ENCODE data around the gene OLFML3.

The OLFML3 gene

DNA sequence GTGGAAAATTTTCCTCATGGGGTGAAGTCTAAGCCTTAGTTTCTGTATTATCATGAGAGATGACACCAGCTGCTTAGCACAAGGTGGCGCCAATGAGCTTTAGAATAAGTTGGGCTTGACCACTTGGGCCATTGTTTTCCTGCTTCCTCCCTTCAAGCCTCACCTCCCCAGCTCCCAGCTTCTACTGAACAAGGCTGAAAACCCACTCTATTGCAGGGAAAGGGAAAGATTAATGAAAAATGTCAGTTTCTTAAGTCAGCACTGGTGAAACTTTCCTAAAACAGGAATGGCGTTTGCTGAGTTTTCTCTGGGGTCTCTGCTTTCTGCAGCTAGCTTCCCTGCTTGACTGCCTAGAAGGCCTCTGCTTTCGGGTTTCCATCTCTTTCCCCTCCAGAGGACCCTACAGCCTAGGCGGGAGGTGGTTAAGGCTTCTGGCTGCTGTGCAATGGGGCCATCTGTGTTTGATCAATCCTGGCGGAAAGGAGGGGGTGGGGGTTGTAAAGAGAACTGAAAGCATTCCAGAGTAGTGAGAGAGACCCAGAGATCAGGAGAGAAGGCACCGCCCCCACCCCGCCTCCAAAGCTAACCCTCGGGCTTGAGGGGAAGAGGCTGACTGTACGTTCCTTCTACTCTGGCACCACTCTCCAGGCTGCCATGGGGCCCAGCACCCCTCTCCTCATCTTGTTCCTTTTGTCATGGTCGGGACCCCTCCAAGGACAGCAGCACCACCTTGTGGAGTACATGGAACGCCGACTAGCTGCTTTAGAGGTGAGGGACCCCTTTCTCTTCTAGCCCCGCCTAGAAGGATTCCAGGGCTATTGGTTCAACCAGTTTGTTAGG is at the start of gene OLFML3:
OLFML3 (plus strand) TSS at position 612 of the 840 bp plus-strand sequence; CDS start at position 655, 43 bp downstream.
- peak; percentile 97 for DNase-seq (ENCODE audit: low read depth in 2 of 2)
- peak within 1 kb of the TSS; percentile 39 to 47 for H3K4me3 ChIP-seq (replicated peaks in 1 of 2; ENCODE audit: low read depth in 2 of 2, low read length in 2 of 2)
- TF ChIP-seq, protein P1, sequence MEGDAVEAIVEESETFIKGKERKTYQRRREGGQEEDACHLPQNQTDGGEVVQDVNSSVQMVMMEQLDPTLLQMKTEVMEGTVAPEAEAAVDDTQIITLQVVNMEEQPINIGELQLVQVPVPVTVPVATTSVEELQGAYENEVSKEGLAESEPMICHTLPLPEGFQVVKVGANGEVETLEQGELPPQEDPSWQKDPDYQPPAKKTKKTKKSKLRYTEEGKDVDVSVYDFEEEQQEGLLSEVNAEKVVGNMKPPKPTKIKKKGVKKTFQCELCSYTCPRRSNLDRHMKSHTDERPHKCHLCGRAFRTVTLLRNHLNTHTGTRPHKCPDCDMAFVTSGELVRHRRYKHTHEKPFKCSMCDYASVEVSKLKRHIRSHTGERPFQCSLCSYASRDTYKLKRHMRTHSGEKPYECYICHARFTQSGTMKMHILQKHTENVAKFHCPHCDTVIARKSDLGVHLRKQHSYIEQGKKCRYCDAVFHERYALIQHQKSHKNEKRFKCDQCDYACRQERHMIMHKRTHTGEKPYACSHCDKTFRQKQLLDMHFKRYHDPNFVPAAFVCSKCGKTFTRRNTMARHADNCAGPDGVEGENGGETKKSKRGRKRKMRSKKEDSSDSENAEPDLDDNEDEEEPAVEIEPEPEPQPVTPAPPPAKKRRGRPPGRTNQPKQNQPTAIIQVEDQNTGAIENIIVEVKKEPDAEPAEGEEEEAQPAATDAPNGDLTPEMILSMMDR (IDR thresholded peaks at IDR 0.05; ENCODE audit: low read depth, low read length): peak; percentile 74

DNA sequence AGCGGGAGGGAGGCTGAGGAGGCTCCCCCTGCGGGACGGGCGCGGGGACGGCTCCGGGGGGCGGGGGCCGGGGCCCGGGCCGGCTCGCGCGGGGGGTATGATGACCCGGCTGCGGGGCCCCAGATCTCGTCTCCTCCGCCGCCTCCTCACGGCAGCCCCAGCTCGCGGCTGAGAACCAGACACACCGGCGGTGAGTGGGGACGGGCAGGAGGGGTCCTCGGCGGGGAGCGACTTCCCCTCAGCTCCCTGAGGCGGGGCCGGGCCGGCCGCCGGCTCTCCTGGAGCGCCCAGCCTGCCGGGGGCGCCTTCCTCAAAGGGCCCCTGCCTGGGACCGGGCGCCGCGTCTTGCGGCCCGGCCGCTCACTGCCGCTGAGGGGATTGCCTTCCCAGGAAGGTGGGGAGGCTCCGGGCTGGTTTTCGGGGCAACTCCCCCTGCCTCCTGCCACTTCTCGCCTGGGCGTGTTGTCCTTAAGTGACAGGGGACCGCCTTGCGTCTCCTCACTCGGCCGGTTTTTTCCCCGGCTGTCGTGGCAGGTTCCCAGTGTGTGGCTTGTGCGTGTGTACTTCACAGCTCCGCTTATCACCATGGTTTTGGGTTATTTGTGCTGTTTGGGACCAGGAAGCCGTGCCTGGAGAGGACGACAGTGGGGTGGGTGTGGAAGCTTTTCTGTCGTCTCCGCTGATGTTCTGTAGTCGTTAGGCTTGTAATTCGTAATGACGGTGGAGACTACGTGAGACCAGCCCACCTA is 49.4 kb upstream of the OLFML3 start:
- H3K4me3 ChIP-seq (replicated peaks in 1 of 2; ENCODE audit: low read depth in 2 of 2, low read length in 2 of 2): peak overlapping the region; percentile 88 to 89
- TF ChIP-seq, protein P1 (IDR thresholded peaks at IDR 0.05; ENCODE audit: low read depth, low read length): no peak
- DNase-seq (ENCODE audit: low read depth in 2 of 2): peak; percentile 39 to 40

GRCh38 chr1:113930499-113931161 is 48.6 kb upstream of the OLFML3 start:
- DNase-seq (ENCODE audit: low read depth in 2 of 2): peak; percentile 72 to 76
- TF ChIP-seq, protein P1 (IDR thresholded peaks at IDR 0.05; ENCODE audit: low read depth, low read length): no peak
- H3K4me3 ChIP-seq (replicated peaks in 1 of 2; ENCODE audit: low read depth in 2 of 2, low read length in 2 of 2): peak overlapping the region; percentile 88 to 89

DNA sequence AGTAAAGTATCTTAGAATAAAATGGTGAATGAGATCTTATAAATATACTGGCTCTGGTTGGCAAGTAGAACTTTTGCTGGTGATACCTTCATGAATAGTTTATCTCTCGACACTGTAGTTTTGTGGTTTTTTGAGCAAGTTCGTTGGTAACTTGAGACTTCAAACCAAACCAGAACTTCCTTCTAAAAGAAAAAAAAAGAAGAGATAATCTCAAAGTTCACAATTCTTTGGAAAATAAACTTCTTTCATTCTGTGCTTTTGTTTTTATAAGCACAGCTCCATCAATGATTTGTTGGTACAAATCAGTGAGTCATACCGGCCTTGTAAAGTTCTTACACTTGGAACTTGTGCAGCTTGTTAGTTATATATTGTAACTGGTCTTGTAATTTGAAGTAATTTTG is 47.8 kb upstream of the OLFML3 start:
- DNase-seq (ENCODE audit: low read depth in 2 of 2): peak; percentile 55 to 65

GRCh38 chr1:113934006-113934405 is 45.3 kb upstream of the OLFML3 start:
- no peak overlapping the region for H3K4me3 ChIP-seq (replicated peaks in 1 of 2; ENCODE audit: low read depth in 2 of 2, low read length in 2 of 2)
- no peak for DNase-seq (ENCODE audit: low read depth in 2 of 2)
- TF ChIP-seq, protein P1 (IDR thresholded peaks at IDR 0.05; ENCODE audit: low read depth, low read length): no peak

More for the DNA sequence above, 47.8 kb upstream of the OLFML3 start:
- TF ChIP-seq, protein P1 (IDR thresholded peaks at IDR 0.05; ENCODE audit: low read depth, low read length): no peak
- peak overlapping the region in 1 of 2 donors; percentile 31 for H3K4me3 ChIP-seq (replicated peaks in 1 of 2; ENCODE audit: low read depth in 2 of 2, low read length in 2 of 2)

DNA sequence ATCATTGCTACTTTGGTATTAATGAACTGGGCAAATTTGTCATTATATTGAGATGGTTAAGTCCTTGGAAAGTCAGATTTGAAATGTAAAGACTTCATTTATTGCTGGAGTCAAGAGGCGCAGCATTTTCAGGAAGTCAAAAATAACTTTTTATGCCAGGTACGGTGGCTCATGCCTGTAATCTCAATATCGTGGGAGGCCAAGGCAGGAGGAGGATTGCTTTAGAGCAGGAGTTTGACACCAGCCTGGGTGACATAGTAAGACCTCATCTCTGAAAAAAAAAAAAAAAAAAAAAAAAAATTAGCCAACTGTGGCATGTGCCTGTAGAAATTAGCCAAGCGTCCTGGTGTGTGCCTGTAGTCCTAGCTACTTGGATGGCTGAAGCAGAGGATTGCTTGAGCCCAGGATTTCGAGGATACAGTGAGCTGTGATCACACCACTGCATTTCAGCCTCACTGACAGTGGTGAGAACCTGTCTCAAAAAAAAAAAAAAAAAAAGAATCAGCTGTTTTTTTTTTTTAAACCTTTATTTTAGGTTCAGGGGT is 44.7 kb upstream of the OLFML3 start:
- no peak for DNase-seq (ENCODE audit: low read depth in 2 of 2)
- no peak overlapping the region for H3K4me3 ChIP-seq (replicated peaks in 1 of 2; ENCODE audit: low read depth in 2 of 2, low read length in 2 of 2)
- TF ChIP-seq, protein P1 (IDR thresholded peaks at IDR 0.05; ENCODE audit: low read depth, low read length): no peak

Data from cardiac fibroblast (primary cell).